Stomach (tissue), 9 donors: ENCODE data around the gene SRP72. TPM values are rescaled to one million over a fixed set of nuclear protein-coding genes. Genes with fewer than 3 reads are reported as not detected.

Experiments used
- DNase-seq, 2 donors: peaks; one replicate each; pipeline versions ENCODE4 v3.0.0 to v3.0.0-alpha.2; 2013 to 2019
- H3K27ac ChIP-seq, 5 donors: fragments of 200-600 bp in 4 of 5; sonication (generic) in 4 of 5; one replicate each; pipeline ENCODE4 v1.5.1; 2013 to 2019; ENCODE audit warnings: mild to moderate bottlenecking in 1 of 5, moderate library complexity in 1 of 5
- H3K27me3 ChIP-seq, 3 donors: fragments of 200-600 bp; sonication (generic); one replicate each; pipeline ENCODE4 v1.5.1; 2017 to 2019; ENCODE audit warnings: mixed run types in 1 of 3
- H3K36me3 ChIP-seq, 4 donors: fragments of 200-600 bp; sonication (generic); 1 replicate in 3 of 4; 2 replicates in 1 of 4; pipeline ENCODE4 v1.5.1; 2016 to 2019
- H3K4me1 ChIP-seq, 4 donors: fragments of 200-600 bp; sonication (generic); one replicate each; pipeline ENCODE4 v1.5.1; 2016 to 2019
- H3K4me3 ChIP-seq, 4 donors: fragments of 200-600 bp; sonication (generic) in 3 of 4; one replicate each; pipeline ENCODE4 v1.5.1; 2016 to 2019; ENCODE audit warnings: mild to moderate bottlenecking in 1 of 4
- H3K9me3 ChIP-seq, 4 donors: fragments of 200-600 bp; sonication (generic); one replicate each; pipeline ENCODE4 v1.5.1; 2016 to 2019
- EP300 ChIP-seq: sonication (generic); formaldehyde crosslinking; IDR thresholded peaks from one replicate; pipeline ENCODE4 v1.6.1; 2017; ENCODE audit warnings: antibody characterized with exemption
- POLR2A ChIP-seq, 4 donors: fragments of 450-650 bp; IDR thresholded peaks; one replicate each; pipeline ENCODE4 v1.6.1; 2016; ENCODE audit warnings: antibody characterized with exemption in 4 of 4, control low read depth in 2 of 4, mild to moderate bottlenecking in 1 of 4, moderate library complexity in 1 of 4
- POLR2AphosphoS5 ChIP-seq, 3 donors: sonication (generic); formaldehyde crosslinking; IDR thresholded peaks; one replicate each; pipeline ENCODE4 v1.6.1; 2016; ENCODE audit warnings: antibody characterized with exemption in 3 of 3
- WGBS, 5 donors: extraction: QIAGEN DNeasy Blood & Tissue Kit in 3 of 5; methylation state at CpG; one replicate each; pipeline versions ENCODE4 v1.1.5 to v1.1.7; 2013 to 2018; 5-methylcytosine and 5-hydroxymethylcytosine counted together
- intact Hi-C: fragments of 100-400 bp; cut with DNase I; formaldehyde crosslinking; loops from one replicate; pipeline ENCODE4 v1.15.1; 2023; ENCODE audit warnings: low total_unique reads
- polyA plus RNA-seq, 3 donors: library from polyadenylated mRNA; stranded (reverse); fragments of 200-250 nt; gene quantifications; one replicate each; pipeline ENCODE4 v1.2.3, GENCODE V29; 2013
- total RNA-seq, 5 donors: library from RNA; depleted of rRNA; stranded (reverse); fragments of >200 nt; gene quantifications; one replicate each; pipeline versions ENCODE4 v1.1.0 to v1.2.3, GENCODE V29; 2014 to 2016
- TF ChIP-seq, protein P1 (sequence below), 7 experiments: fragments of 450-650 bp in 4 of 7; fragments of 200-600 bp in 3 of 7; sonication (generic) in 3 of 7; IDR thresholded peaks; one replicate each; pipeline ENCODE4 v1.5.1; 2016 to 2019; ENCODE audit warnings: antibody characterized with exemption in 7 of 7, control low read depth in 2 of 7, mild to moderate bottlenecking in 1 of 7
- donor health status: healthy with polysubstance abuse.
- donor health status: Bipolar disorder and iron deficiency.
- donor health status: healthy.

The SRP72 gene
- total and polyA plus RNA-seq, 8 donors, result 28.4 to 63.7 (median 37.4) TPM

DNA sequence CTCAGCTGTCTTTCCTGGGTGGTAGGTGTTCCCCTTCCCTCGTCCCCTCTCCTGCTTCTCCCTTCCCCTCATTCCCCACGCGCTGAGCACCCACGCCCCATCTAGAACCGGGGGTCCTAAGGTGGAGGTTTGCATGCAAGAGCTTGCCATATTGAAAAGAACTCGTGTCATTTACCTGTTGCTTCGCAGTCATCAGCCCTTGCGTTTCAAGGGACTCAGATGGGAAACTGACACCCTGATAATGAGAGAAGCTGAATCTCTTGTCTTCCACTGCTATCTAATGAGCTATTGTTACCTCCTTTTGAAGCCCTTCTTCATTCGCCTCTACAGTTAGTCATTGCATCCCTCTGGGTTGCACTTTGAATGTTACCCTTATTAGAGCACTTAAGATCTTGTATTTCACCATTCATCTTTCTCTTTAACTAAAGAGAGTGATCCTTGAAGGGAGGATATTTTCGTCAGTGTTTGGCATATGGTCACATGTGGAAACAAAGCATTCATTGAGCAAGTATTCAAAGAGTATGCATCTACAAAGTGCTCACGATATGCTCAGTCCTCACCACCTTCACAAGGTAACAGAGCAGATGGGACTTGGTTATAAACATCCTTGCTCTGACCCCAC is 63.8 kb downstream of the SRP72 start:
- DNase-seq, result no peak
- intact Hi-C loops, result no loop called here
- Histone ChIP-seq H3K4me3 (peak overlapping the region; percentile 51 to 64 (median 62)), H3K9me3 (no peaks in the 10 kb centered on the region), H3K27me3 (peaks cover 0 to 20% (median 5%) of the 10 kb centered on the region in 3 donors), H3K36me3 (no peaks in the 10 kb centered on the region), H3K27ac (peak overlapping the region in 1 of 5 donors; percentile 71), H3K4me1 (peaks cover 8 to 27% (median 19%) of the 10 kb centered on the region in 4 donors)
- TF ChIP-seq POLR2A (IDR thresholded peaks at IDR 0.05) (no peak), POLR2AphosphoS5 (IDR thresholded peaks at IDR 0.05) (no peak)
- WGBS, 5 donors, result 31 to 45% (median 43%) methylated on average over 11 of the region's 11 CpGs

DNA sequence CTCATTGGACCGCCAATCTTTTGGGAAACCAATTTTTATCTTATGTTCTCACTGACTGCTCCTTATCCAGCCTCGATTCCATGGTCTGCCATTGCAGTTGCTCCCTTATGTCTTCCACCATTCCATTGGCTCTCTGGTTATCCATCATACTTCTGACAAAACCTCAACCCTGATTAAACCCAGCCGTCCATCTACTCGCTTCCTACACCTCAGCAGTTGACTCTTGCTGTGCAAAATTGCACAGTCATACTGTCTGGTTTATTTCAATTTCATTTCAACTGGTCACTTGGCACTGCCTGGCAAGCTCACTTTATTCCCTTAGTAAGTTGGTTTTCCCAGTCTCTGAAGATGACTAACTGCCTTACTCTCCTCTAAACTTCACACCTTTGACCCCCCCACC is 64.4 kb downstream of the SRP72 start:
- Histone ChIP-seq H3K27ac (no peak overlapping the region), H3K36me3 (no peaks in the 10 kb centered on the region), H3K4me3 (no peak overlapping the region), H3K9me3 (no peaks in the 10 kb centered on the region), H3K27me3 (peaks cover 0 to 23% (median 5%) of the 10 kb centered on the region in 3 donors), H3K4me1 (peaks cover 8 to 27% (median 19%) of the 10 kb centered on the region in 4 donors)
- TF ChIP-seq POLR2AphosphoS5 (IDR thresholded peaks at IDR 0.05) (peak in 1 of 3 donors; percentile 20), POLR2A (IDR thresholded peaks at IDR 0.05) (no peak)
- 68 to 90% (median 74%) methylated on average over 4 of the region's 4 CpGs for WGBS, 5 donors
- intact Hi-C loops, result no loop called here
- DNase-seq, result peak in 1 of 2 donors; percentile 11

DNA sequence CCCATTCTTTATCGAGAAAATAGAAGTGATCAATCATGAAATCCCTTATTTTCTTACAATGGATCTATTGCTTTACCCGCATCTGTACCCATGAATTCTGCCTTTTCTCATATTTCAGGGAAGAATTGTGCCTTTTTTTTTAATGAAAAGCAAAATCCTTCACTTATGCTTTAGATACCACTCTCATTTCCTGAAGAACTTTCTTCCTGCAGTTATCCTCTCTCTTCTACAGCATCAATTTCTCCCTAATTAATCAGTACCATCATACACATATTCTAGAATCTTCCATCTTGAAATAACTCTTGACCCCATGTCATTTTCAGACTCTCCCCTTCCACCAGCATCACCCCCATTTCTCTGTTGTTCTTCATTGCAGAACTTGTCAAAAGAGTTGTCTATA is 64.8 kb downstream of the SRP72 start:
- Histone ChIP-seq H3K36me3 (no peaks in the 10 kb centered on the region), H3K27ac (no peak overlapping the region), H3K4me3 (no peak overlapping the region), H3K4me1 (peaks cover 8 to 27% (median 19%) of the 10 kb centered on the region in 4 donors), H3K9me3 (no peaks in the 10 kb centered on the region), H3K27me3 (peaks cover 0 to 25% (median 5%) of the 10 kb centered on the region in 3 donors)
- intact Hi-C loops, result no loop called here
- no peak for DNase-seq
- 92 to 98% (median 94%) methylated on average over 2 of the region's 2 CpGs for WGBS, 5 donors
- TF ChIP-seq POLR2A (IDR thresholded peaks at IDR 0.05), result no peak
- TF ChIP-seq EP300, result no peak
- TF ChIP-seq, protein P1, sequence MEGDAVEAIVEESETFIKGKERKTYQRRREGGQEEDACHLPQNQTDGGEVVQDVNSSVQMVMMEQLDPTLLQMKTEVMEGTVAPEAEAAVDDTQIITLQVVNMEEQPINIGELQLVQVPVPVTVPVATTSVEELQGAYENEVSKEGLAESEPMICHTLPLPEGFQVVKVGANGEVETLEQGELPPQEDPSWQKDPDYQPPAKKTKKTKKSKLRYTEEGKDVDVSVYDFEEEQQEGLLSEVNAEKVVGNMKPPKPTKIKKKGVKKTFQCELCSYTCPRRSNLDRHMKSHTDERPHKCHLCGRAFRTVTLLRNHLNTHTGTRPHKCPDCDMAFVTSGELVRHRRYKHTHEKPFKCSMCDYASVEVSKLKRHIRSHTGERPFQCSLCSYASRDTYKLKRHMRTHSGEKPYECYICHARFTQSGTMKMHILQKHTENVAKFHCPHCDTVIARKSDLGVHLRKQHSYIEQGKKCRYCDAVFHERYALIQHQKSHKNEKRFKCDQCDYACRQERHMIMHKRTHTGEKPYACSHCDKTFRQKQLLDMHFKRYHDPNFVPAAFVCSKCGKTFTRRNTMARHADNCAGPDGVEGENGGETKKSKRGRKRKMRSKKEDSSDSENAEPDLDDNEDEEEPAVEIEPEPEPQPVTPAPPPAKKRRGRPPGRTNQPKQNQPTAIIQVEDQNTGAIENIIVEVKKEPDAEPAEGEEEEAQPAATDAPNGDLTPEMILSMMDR (IDR thresholded peaks at IDR 0.05), result no peak
- no peak for TF ChIP-seq POLR2AphosphoS5 (IDR thresholded peaks at IDR 0.05)

DNA sequence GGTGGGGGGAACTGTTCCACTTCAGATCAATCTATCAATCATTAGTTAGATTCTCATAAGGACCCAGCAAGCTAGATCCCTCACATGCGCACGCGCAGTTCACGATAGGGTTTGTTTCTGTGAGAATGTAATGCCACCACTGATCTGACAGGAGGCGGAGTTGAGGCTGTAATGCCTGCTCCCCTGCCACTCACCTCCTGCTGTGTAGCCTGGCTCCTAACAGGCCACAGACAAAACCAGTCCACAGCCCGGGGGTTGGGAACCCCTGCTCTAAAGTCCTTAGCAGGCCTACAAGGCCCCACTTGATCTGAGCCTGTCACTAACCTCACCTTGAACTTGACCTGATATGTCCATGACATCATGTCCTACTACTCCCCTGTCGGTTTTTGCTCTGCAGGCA is 68.5 kb downstream of the SRP72 start:
- no peak for DNase-seq
- Histone ChIP-seq H3K36me3 (no peaks in the 10 kb centered on the region), H3K27me3 (peaks cover 0 to 21% (median 2%) of the 10 kb centered on the region in 3 donors), H3K4me3 (no peak overlapping the region), H3K27ac (no peak overlapping the region), H3K9me3 (no peaks in the 10 kb centered on the region), H3K4me1 (peaks cover 4 to 15% (median 6%) of the 10 kb centered on the region in 4 donors)
- TF ChIP-seq POLR2AphosphoS5 (IDR thresholded peaks at IDR 0.05) (no peak), EP300 (no peak), POLR2A (IDR thresholded peaks at IDR 0.05) (no peak)
- TF ChIP-seq, protein P1 (IDR thresholded peaks at IDR 0.05), result no peak
- WGBS, 5 donors, result 56 to 88% (median 79%) methylated on average over 7 of the region's 7 CpGs
- intact Hi-C loops, result no loop called here

DNA sequence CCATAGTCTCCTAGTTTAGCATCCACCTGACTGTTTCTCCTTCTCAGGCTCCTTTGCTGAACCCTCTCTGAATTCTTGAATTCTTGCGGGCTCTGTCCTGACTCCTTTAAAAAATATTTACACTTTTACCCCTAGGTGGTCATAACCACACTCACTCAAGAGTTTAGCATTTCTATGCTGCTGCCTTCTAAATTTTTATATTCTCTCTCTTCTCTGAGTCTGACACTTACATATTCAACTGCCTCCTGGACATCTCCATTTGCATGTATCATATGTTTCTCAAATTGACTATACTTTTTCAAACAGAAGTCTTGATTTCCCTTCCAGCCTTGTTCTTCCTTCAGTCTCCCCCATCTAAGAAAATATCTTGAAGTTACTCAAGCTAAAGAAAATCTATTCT is 69.7 kb downstream of the SRP72 start:
- DNase-seq, result no peak
- intact Hi-C loops, result no loop called here
- H3K27ac ChIP-seq, result no peak overlapping the region
- no peak overlapping the region for H3K4me3 ChIP-seq
- H3K9me3 ChIP-seq, result no peaks in the 10 kb centered on the region
- H3K36me3 ChIP-seq, result no peaks in the 10 kb centered on the region
- TF ChIP-seq EP300, result no peak
- TF ChIP-seq POLR2A (IDR thresholded peaks at IDR 0.05), result no peak
- TF ChIP-seq, protein P1 (IDR thresholded peaks at IDR 0.05), result no peak
- no peak for TF ChIP-seq POLR2AphosphoS5 (IDR thresholded peaks at IDR 0.05)
- peaks cover 0 to 18% (median 0%) of the 10 kb centered on the region in 3 donors for H3K27me3 ChIP-seq
- WGBS, 5 donors, result 87 to 100% (median 97%) methylated on average over 1 of the region's 1 CpG
- H3K4me1 ChIP-seq, result peaks cover 0 to 4% (median 0%) of the 10 kb centered on the region in 4 donors
